Stimulated activated naive CD4-positive, alpha-beta T cell treated with Interleukin-2 at 50 U/mL for 16 hours (primary cell): ENCODE data around the gene LCN9.
"Not testable (repeated sequence)": the region's sequence is repeated elsewhere in the genome, so short reads cannot be mapped to it uniquely, and the experiment has no call there.

Experiments
- DNase-seq: peaks from one replicate; lab custom pipeline; 2025; lab: John Stamatoyannopoulos, UW

LCN9 gene

GRCh38 chr9:135671591-135672041 is 8.5 kb downstream of the LCN9 start:
- DNase-seq, result no peak

DNA sequence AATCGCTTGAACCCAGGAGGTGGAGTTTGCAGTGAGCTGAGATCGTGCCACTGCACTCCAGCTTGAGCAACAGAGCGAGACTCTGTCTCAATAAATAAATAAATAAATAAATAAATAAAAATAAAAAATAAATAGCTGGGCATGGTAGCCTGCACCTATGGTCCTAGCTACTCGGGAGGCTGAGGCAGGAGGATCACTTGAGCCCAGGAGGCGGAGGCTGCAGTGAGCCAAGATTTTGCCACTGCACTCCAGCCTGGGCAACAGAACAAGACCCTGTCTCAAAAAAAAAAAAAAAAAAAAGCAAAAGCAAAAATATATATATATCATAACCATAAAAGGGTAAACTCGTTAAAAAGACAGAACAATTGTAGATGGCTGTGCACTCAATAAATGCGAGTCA is 9.7 kb downstream of the LCN9 start:
- DNase-seq, result not testable (repeated sequence)

DNA sequence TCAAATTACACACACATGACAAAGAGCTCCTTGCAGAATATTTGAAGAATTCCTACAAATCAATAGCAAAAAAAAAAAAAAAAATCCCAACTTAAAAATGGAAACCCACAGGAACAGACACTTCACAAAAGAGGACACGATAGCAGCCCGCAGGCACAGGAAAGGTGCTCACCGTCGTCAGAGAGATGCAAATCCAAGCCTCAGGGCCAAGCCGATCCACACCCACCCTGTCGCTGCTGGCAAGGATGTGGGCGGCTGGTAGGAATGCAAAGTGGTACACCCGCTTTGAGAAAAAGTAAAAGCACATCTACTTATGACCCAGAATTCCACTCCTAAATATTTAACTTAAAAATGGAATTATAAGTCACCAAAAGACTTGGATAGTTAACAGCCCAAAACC is 10.8 kb downstream of the LCN9 start:
- DNase-seq, result no peak

- no peak for DNase-seq
Observed at GRCh38 chr9:135674977-135675376, 11.9 kb downstream of the LCN9 start.

DNA sequence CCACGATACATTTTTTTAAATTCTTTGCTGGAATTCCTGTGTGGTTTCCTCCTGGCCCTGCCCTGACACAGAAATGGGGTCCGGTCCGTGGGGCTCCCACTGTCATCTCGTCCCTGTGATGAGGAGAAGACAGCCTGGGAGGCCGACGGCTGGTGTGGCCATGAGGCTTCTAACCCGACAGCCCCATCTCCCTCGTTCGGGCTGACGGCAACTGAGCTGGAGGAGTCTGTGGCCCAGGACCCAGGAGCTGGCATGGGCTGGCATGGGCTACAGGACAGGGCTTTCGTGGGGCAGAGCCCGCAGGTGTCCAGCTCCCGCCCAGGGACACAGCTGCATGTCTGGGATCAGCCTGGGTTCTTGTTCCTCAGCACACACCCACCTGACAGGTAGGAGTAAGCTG is 13.8 kb downstream of the LCN9 start:
- DNase-seq, result no peak

GRCh38 chr9:135677641-135678168 is 14.6 kb downstream of the LCN9 start:
- no peak for DNase-seq

DNA sequence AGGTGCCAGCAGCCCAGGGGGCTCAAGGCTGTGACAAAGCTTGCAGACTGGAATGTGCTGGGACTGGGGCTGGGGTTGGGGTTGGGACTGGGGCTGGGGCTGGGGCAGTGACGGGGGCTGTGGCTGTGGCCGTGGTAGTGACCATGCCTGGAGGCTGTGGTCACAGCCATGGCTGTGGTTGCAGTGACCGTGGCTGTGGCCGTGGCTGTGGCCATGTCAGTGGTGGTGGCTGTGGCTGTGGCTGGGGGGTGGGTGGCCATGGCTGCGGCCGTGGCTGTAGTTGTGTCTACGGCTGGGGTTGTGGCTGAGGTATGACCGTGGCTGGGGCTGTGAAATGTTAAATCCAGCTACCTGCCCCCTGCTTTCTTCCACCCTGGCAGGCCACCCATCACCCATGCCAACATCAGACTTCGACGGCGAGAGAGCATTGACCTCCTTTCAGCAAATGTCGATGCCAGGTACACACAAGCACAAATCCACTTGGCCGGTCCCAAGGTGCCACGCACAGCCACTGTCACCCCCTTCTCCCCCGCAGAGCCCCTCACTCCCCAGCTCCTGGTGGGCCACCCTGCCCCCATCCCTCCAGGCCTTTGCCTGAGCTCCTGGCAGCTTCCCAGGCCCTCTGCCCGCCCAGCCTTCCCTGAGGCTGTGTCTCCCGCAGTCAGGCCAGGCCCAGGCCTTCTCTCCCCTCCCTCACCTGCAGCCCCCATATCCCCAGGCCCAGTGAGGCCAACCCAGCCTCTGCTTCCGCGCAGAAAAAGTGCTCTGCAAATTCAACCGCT is 15.3 kb downstream of the LCN9 start:
- DNase-seq, result no peak

- DNase-seq, result no peak
Observed at GRCh38 chr9:135680056-135680455, 16.9 kb downstream of the LCN9 start.

DNA sequence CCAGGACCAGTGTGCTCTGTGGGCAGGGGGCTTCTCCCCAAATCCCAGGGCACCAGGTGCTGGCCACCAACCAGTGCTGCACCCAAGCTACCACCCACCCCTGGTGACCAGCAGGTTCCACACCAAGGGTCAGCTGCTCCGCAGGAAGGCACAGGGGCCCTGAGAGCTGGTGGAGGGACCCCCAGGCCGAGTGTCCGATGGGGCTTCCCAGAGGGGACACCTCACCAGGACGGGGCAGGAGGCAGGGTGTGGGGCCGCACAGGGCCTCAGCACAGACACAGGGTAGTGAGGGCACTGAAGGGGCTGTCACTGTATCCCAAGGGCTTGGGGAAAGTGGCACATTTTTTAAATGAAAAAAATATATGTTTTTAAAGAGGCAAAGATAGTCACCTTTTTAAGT is 18.1 kb downstream of the LCN9 start:
- DNase-seq, result no peak

GRCh38 chr9:135683401-135684034 is 20.4 kb downstream of the LCN9 start:
- no peak for DNase-seq

GRCh38 chr9:135684691-135685090 is 21.6 kb downstream of the LCN9 start:
- DNase-seq, result no peak

- no peak for DNase-seq
Observed at GRCh38 chr9:135687216-135687615, 24.1 kb downstream of the LCN9 start.

DNA sequence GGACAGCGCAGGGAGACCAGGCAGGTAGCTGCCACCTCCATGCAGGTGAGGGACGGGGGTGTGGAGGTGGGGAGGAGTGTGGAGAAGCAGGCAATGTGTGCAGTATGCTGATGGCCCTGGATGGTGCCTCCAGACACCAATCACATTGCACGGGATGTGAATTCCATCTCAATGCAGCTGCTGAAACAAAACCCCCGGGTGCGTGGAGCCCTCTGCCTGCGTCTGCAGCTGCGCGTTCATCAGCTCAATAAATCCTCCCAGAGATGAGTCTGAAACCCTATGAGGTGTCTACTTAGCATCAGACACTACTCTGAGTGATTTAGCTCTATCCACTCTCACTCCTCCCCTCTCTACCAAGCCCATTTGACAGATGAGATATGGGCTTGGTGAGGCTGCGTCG is 25.9 kb downstream of the LCN9 start:
- no peak for DNase-seq

DNA sequence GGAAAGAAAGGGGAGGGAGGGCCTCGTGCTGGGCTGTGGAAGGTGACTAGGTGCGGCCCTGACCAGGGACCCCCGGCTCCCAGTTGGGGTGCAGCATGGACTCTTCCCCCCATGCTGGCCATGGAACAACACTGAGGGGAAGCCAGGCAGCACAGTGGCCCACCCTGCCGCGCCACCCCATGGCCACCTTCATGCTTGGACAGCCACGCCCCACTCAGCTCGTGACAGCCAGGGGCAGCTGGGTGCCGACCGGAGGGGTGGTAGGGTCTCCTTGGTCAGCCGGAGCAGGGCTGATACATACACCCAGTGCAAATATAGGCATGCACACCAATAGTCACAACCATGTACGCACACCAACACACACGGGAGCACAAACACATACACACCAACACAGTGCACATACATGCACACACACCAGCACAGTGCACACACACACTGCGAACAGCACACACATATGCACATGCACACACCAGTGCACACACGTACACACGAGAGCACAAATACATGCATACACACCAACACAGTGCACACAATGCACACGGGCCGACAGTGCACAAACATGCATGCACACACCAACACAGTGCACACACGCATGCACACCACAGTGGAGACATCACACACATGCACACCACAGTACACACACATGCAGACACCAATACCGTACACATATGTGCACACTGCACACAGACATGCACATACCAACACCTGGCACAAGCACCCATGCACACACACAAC is 27.9 kb downstream of the LCN9 start:
- no peak for DNase-seq

- DNase-seq, result no peak
Observed at GRCh38 chr9:135692410-135692809, 29.3 kb downstream of the LCN9 start.

GRCh38 chr9:135693265-135693664 is 30.2 kb downstream of the LCN9 start:
- DNase-seq, result no peak

DNA sequence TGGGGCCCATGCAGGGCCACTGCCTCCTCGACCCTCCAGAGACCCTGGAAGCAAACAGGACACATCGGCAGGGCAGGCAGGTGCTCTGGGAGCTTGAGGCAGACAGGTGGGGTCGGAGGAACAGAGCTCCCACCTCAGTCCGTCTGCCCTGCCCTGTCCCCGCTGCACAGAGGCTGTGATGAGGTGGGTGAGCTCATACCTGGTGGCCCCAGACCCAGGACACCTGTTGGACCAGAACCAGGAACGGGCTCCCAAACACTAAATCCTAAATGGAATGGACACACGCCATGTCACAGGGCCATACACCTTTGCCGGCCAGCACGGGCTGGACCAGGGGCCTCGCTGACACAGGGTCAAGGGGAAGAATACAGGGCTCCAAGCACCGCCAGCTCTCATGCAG is 30.7 kb downstream of the LCN9 start:
- no peak for DNase-seq

DNA sequence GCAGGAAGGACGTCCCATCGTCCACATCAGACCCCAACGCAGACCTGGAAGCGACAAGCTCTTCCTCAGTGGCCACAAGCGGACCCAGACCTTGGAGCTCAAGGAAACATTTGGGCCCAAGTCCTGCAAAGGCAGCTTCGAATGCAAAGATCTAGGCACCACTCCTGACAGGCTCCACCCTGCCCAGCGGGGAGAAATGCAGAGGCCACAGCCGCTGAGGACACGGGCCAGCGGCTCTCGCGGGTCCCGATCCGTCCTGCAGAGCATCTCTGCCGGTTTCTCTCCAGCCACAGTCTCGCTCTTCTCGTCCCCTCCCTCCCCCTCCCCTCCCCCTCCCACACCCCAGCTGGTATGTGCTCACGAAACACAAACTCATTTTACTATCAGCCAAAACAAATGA is 31.3 kb downstream of the LCN9 start:
- no peak for DNase-seq

- no peak for DNase-seq
Observed at GRCh38 chr9:135695036-135695435, 31.9 kb downstream of the LCN9 start.

GRCh38 chr9:135695642-135696041 is 32.5 kb downstream of the LCN9 start:
- no peak for DNase-seq

- no peak for DNase-seq
Observed at GRCh38 chr9:135696446-135696845, 33.3 kb downstream of the LCN9 start.

DNA sequence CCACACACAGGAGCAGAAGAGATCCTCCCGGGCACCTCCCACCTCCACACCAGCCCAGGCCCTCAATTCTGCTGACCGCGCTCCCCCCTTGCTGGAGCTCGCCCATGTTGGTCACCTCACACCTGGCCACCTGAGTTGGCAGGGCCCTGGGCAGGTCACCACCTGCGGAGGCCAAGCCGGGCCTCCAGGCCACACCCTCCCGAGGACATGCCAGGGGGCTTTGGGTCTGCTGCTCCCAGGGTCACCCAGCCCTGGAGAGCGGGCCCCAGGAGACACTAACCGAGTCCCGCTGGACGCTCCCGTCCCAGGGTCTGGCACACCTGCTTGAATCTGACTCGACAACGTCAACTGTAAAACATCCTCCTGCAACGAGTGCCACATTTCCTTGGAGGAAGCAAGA is 34.1 kb downstream of the LCN9 start:
- no peak for DNase-seq

DNA sequence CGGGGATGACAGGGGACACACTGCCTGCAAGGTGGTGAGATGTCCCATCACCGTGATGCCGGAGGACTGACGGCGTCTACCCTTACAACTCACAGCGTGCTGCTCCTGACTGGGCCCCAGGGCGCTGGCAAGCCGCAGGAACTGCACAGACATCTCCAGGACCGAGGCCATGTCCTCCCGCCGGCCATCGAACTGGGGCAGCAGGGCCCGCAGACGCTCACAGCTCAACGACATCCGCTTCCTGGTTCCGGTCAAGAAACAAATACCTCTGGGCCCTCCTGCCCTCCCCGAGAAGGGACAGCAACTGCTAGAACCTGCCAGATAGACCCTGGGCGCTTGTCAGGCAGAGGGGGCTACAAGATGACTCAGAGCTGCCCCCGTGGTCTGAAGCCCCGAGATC is 35.1 kb downstream of the LCN9 start:
- no peak for DNase-seq
